Right lung (tissue), 5 donors: Measurements from ENCODE around the gene DRD5. TPM values are rescaled to one million over a fixed set of nuclear protein-coding genes. Genes with fewer than 3 reads are reported as not detected.

Experiments used
- DNase-seq, 2 donors: peaks; one replicate each; pipeline ENCODE4 v3.0.0-alpha.2; 2013
- polyA plus RNA-seq, 5 donors: library from polyadenylated mRNA; unstranded; fragments of 120-200 nt; gene quantifications; one replicate each; pipeline versions ENCODE4 v1.2.1 to v1.2.3, GENCODE V29; 2013; ENCODE audit warnings: inconsistent platforms in 1 of 5, low replicate concordance in 1 of 5; ENCODE audit not compliant: insufficient read length in 5 of 5, insufficient read depth in 1 of 5

The DRD5 gene
- polyA plus RNA-seq, 5 donors = not detected

GRCh38 chr4:9812501-9813340 lies 31.3 kb downstream of the DRD5 start:
- DNase-seq = peak; percentile 19 to 28

- no peak for DNase-seq
Observed at GRCh38 chr4:9816285-9816684, 34.9 kb downstream of the DRD5 start.

DNA sequence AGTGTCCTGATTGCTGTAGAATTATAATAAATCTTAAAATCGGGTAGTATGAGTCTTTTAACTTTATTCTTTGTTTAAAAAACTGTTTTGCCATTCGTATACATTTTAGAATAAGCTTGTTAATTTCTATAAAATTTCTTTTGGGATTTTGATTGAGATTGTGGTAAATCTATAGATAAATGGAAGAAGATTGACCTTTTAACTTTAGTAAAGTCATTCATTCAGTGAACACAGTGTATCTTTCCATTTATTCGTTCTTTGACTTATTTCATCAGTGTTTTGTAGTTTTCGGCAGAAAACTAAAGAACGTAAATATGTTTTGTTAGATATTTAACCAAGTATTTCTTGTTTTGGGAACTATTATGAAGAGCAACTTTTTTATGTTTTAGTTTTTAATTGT lies 38.9 kb downstream of the DRD5 start:
- DNase-seq = no peak

- DNase-seq = no peak
Observed at GRCh38 chr4:9825049-9825448, 43.6 kb downstream of the DRD5 start.

- no peak for DNase-seq
Observed at GRCh38 chr4:9826551-9826950, 45.1 kb downstream of the DRD5 start.

DNA sequence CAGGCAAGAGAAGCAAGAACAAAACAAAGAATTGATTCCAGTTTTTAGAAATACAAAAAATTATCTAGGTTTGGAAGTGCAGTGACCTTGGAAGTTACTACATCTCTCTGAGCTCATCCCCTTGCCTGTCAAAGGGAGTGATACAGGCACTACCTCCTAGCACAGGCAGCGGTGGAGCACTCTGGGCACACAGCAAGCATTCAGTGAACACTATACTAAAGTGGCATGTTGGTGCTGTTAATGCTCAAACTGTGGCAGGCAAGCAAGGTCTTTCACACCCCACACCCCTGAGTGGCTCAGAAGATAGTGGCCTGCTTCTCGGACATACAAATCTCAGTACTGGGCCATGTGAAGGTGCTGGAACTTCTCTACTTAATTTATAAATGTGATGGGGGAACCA lies 51.2 kb downstream of the DRD5 start:
- DNase-seq = no peak

DNA sequence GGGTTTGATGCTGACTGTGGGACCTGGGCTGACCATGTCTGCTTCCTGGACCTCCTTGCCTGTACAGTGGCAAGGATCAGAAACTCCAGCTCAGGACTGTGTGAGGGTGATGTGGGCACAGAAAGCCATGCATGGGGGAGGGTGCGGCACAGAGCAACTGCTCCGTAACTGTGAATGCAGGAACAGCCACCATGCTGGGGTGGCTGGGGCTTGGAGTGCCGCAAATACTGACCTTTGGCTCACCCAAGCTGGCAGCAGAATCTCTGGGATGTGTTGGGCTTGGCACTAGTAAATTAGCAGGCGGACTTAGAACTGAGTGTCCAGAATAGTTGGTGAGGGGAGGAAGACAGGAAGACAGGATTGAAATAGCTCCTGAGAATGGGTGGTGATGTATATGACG lies 52.0 kb downstream of the DRD5 start:
- DNase-seq = no peak

Other genes with a start within 250 kb of the DRD5 start
- 1 to 10 TPM; 2.6 to 5.1 (median 3.4) TPM for gene SLC2A9, start 239.9 kb downstream of the DRD5 start, polyA plus RNA-seq